H1 (cell line): Measurements from ENCODE around the gene ZBTB45. TPM values are rescaled to one million over a fixed set of nuclear protein-coding genes. Genes with fewer than 3 reads are reported as not detected.

ENCODE experiments used
- ASH2L ChIP-seq: fragments of 200-600, 300-600 bp; sonication (generic); IDR thresholded peaks from one replicate; pipeline ENCODE4 v1.7.1; 2017; ENCODE audit warnings: low read length
- BACH1 ChIP-seq: IDR thresholded peaks from 2 replicates; pipeline ENCODE4 v1.6.1; 2012; ENCODE audit warnings: low read length, improper control_type of control experiment
- CBX8 ChIP-seq: fragments of 300-800, 300-1000 bp; sonication (generic); IDR thresholded peaks from 2 replicates; pipeline ENCODE4 v1.7.1; 2016; ENCODE audit warnings: low read depth, low read length, borderline replicate concordance
- CHD1 ChIP-seq: IDR thresholded peaks from 2 replicates; pipeline ENCODE4 v1.6.1; 2012; ENCODE audit warnings: low read depth, low read length, improper control_type of control experiment
- CHD7 ChIP-seq: fragments of 300-600 bp; sonication (generic); IDR thresholded peaks from 2 replicates; pipeline ENCODE4 v1.7.1; 2012; ENCODE audit warnings: low read length, moderate library complexity, mild to moderate bottlenecking, inconsistent platforms; ENCODE audit not compliant: insufficient replicate concordance
- EZH2 ChIP-seq: fragments of 200-600 bp; sonication (generic); IDR thresholded peaks from 2 replicates; pipeline ENCODE4 v1.7.1; 2012; ENCODE audit warnings: low read depth, mild to moderate bottlenecking, moderate library complexity, low read length, inconsistent platforms; ENCODE audit not compliant: severe bottlenecking
- JUN ChIP-seq: IDR thresholded peaks from 2 replicates; pipeline ENCODE4 v1.6.1; 2011; ENCODE audit warnings: low read depth, mild to moderate bottlenecking, improper control_type of control experiment, low read length
- PHF8 ChIP-seq: fragments of 200-600 bp; sonication (generic); conservative IDR thresholded peaks from 2 replicates; pipeline ENCODE4 v1.7.1; 2012; ENCODE audit warnings: low read depth, mild to moderate bottlenecking, inconsistent platforms, low read length, moderate library complexity
- SAP30 ChIP-seq: fragments of 300-600 bp; sonication (generic); IDR thresholded peaks from 2 replicates; pipeline ENCODE4 v1.7.1; 2012; ENCODE audit warnings: low read length, moderate library complexity, mild to moderate bottlenecking, inconsistent platforms; ENCODE audit not compliant: insufficient read depth, insufficient replicate concordance
- SP1 ChIP-seq: IDR thresholded peaks from 2 replicates; pipeline ENCODE4 v1.6.1; 2011; ENCODE audit warnings: low read depth, low read length
- TAF1 ChIP-seq: IDR thresholded peaks from 2 replicates; pipeline ENCODE4 v1.6.1; 2011; ENCODE audit warnings: mild to moderate bottlenecking, low read depth, low read length
- TBP ChIP-seq: IDR thresholded peaks from 2 replicates; pipeline ENCODE4 v1.6.1; 2011; ENCODE audit warnings: low read depth, low read length, improper control_type of control experiment
- polyA plus RNA-seq, 7 experiments: library from polyadenylated mRNA; depleted of rRNA in 3 of 7; stranded (reverse) in 5 of 7; unstranded in 2 of 7; fragments of >200 nt in 5 of 7; fragments of 200-250 nt in 2 of 7; gene quantifications; 1 replicate in 5 of 7; 2 replicates in 1 of 7; 4 replicates in 1 of 7; pipeline versions ENCODE4 v1.2.1 to v1.2.3, GENCODE V29; 2011 to 2013; ENCODE audit warnings: missing spikeins in 2 of 7, mixed read lengths in 2 of 7
- total RNA-seq: library from RNA; stranded (reverse); fragmentation: NEBNext Ultra II Directional; extraction: Animal tissue kit (Norgen Biotek cat#: 25700); gene quantifications from 2 replicates; pipeline ENCODE4 v1.2.1, GENCODE V29; 2021

The ZBTB45 gene
- total and polyA plus RNA-seq, 2 of the 8 experiments (the other 6 are each of a cell fraction or from before 2014, with no cell fraction given): 16.9 to 17.2 TPM

DNA sequence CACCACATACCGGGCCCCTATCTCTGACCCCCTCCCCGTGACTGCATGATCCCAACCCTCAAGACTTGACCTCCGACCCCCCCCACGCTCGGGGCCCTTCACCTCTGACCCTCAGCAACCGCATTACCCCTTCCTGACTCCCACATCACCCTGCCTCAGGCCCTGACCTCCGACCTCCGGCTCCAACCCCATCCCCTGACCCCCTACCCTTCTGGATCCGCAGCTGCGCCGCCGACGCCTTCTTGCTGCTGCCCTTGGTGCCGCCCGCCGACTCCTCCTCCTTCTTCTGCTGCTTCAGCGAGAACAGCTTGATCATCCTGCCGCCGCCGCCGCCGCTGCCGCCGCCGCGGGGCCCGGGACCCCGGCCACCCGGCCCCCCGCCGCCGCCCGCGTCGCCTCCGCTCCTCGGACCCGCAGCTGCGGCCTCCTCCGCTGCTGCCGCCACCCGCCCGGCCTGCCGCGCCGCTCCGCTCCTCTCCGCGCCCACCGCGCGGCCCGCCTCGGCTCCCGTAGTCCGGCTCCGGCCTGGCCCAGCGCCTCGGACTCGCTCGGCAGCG is 38.5 kb upstream of the ZBTB45 start, which contains the start of gene UBE2M (continued):
- TF ChIP-seq CHD7 (no peak), CHD1 (no peak), SAP30 (peak; percentile 40), SP1 (no peak), TAF1 (peak; percentile 45; the same call in 1 of the 2 replicates), ASH2L (no peak), PHF8 (no peak), TBP (no peak; the same call in 1 of the 2 replicates), CBX8 (no peak), BACH1 (no peak), EZH2 (no peak), JUN (no peak)
